Peyer's patch (tissue), 4 donors: Measurements from ENCODE around the gene COPG2.

Experiments used
- CTCF ChIP-seq, 6 experiments: fragments of 450-650 bp in 4 of 6; fragments of 200-600 bp in 2 of 6; sonication (generic) in 1 of 6; IDR thresholded peaks; one replicate each; pipeline ENCODE4 v1.5.1; 2017 to 2019; ENCODE audit warnings: antibody characterized with exemption in 6 of 6, mild to moderate bottlenecking in 3 of 6, moderate library complexity in 1 of 6
- POLR2A ChIP-seq, 2 donors: fragments of 450-650 bp; IDR thresholded peaks; one replicate each; pipeline ENCODE4 v1.5.1; 2017; ENCODE audit warnings: antibody characterized with exemption in 2 of 2, mild to moderate bottlenecking in 2 of 2, moderate library complexity in 2 of 2

GRCh38 chr7:130641497-130641896, 27.1 kb downstream of the COPG2 start:
- TF ChIP-seq POLR2A (IDR thresholded peaks at IDR 0.05) (no peak), CTCF (IDR thresholded peaks at IDR 0.05) (no peak)
